HG02759 (cell line): Measurements from ENCODE around the gene FHOD3.

ENCODE experiments used
- ATAC-seq: cut with Tn5 transposase; IDR thresholded peaks from one replicate; pipeline ENCODE4 v1.9.1; 2021; ENCODE audit warnings: mild to moderate bottlenecking, moderate library complexity; ENCODE audit not compliant: unreplicated experiment

FHOD3 gene

DNA sequence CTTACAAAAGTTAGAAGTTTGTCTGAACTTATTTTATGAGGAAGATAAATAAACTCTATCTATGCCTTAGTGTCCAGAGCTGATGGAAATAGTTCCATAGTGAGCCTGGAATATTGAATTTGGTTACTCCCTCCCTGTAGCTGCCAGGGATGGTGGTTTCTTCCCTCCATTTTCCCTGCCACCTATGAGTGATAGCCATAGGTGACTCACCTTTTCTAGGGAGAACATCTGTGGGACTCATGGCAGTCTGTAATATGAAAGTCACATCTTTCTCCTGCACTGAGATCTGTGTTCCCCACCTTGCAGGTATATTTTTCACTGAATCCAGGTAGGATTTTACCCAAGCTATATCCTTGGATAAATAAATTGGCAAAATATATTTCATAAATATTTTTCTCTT is 382.5 kb downstream of the FHOD3 start:
- ATAC-seq = no peak

DNA sequence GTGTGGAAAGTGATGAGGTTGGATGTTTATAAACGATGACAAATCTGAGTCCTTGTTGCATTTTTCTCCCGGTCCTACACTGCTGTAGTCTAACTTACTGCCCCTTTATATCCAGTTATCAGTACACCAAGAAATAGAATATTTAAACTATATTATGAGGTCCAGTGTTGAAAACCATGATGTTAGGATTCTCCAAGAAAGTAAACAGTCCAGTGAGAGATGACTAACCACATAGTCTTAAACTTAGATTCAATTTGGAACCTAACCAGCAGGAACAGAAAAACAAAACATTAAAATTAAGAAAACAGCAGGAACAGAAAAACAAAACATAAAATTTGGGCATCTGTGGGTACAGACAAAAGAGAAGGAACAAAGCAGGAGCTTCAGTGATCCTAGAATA is 388.1 kb downstream of the FHOD3 start:
- no peak for ATAC-seq

DNA sequence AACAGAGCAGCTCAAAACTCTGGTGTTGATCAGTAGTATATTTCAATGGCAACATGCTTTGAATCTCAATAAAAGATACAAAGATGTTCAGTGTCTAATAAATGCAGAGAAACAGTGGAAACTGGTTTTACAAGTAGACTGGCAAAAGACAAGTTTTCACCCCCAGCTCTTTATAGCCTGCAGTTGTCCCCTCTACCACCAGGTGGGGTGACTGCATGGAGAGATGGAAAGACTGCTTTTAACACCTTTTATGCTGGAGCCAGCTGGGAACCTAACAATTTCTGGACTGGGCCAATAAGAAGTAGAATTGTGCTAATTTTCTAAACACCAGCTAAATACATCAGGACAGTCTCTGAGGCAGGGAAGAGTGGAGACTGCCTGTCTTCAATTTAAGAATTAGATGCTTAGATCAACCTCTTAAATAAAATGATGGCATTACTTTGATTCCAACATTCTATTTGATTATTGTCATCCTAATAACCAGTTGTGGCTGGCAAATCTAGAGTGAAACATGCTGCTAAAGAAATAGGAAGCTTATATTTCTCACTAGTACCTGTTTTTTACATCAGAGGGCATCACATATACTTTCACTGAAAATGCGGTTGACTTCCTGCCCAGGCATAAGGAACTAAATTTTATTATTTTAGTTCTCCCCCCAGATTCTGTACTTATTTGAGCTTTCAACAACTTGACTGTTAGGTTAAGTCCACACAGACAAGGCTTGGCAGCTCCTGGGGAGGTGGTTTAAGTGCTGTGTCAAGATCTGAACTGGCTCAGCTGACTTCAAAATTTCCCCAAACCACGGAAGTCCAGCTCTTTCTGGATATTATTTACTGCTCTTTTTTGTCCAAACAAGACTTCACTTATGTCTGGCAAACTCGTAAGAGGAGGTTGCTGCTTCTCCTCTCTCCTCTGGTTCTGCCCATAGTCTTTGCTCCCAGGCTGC is 390.8 kb downstream of the FHOD3 start:
- ATAC-seq = peak; percentile 75

DNA sequence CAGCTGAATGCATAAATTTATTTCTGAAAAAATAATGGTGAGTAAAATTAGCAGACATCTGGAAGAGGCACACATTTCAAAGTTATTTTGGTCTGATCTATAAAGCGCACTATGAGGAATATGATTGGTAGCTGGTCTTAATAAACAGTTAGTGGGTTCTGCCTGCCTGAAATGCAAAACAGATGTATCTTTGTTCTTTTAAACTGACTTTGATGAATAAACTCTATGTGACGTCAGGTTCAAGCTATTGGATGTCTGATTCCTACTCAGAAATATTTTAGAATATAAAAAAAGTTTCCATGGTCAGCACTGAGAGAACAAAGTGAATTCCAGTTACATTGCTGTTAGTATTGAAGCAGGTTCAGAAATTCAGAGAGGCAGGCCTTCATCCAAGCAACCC is 394.9 kb downstream of the FHOD3 start:
- ATAC-seq = no peak

DNA sequence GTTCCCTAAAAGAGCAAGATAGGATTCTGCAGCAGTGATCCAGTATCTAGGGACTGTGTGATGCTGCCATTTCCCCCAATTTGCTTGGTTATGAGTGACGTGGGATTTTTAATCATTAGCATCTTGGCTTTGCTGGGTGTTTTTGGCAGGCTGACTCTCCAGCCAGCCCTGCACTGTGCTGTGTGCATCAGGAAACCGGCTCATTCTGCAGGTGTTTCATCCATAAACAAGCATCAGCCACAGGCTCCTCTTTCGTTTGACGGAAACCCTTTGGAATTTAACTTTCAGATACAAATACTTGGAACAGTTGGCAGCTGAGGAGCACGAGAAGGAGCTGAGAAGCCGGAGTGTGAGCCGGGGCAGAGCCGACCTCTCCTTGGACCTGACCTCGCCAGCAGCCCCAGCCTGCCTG is 395.4 kb downstream of the FHOD3 start:
- ATAC-seq = no peak

DNA sequence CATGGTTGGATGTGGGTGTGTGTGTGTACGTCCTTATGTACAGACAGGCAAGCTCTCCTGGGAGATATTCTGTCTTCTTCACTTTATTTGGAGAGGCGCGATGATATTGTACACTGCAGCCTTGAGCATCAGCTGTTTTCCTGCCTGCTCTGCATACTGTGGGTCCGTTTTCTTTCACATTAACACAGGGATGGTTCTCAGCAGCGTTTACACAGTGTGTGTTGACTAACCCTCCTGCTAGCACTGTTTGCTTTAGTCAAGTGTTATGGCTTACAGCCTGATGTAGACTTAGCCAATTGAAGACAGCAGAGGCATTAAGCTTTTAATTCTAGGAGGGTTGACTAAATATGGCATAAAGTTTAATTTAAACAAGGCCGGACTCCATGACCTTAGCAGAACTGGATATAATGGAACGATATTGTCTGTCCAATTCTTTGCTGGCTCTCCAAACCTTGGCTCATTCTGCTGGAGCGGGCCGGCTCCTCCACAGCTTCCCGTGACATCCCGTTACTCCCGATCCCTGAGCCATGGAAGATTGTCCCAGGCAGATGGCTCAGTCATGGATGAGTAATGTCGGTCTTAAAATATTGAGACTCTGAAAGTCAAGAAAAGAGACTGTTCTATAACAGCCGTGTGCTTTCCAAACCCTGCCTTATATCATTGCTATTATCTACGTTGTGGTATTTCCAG is 396.6 kb downstream of the FHOD3 start:
- ATAC-seq = no peak

DNA sequence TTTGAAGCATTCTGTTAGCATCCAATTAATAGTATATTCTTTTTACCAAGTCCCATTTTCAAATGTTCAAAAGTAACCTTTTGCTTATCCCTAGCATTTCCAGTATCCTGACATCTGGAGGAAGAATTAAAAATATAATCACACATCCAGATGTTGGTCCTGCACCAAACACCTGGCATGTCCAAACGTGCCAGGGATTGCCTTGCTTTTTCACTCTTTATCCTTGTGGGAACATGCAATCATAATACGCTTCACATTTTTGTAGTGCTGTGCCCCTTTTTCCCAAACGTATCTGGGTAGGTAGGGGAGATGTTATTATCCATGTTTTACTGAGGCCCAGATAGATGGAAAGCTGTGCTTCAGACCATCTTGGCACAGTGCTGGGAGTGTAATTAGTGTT is 398.3 kb downstream of the FHOD3 start:
- no peak for ATAC-seq

DNA sequence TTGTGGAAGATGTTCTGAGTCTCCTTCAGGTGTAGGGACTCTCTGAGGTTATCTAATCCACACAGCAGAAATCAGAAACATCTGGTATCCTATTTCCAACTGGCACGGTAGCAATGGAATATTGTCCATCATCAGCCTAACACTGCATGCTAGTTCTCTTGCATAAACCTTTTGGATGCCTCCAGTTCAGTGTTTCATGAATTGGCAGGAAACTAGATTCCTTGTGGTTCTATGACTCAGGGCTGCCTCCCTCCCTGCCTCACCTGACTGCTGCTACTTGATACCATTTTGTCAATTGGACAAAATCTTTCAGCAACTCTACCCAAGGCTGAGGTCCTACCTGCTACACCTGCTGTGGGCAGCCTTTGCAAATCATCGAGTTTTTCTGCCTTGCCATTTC is 400.4 kb downstream of the FHOD3 start:
- no peak for ATAC-seq

DNA sequence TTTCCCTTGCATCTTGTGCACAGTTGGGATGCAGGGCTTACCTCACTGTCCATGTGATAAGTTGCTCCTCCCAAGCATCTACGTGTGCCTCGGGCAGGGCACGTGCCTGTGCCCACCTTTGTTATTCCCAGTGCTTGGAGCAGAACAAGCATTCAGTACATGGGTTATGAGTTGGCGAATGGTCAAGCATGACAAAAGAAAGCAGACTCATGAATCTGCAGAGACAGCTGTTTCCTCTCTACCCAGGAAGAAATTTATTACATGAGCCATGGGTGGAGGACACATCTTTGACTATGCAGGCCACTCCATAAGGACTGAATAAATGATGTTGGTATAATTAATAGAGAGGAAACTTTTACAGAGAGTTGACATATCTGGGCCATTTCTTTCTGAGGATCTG is 403.4 kb downstream of the FHOD3 start:
- no peak for ATAC-seq

DNA sequence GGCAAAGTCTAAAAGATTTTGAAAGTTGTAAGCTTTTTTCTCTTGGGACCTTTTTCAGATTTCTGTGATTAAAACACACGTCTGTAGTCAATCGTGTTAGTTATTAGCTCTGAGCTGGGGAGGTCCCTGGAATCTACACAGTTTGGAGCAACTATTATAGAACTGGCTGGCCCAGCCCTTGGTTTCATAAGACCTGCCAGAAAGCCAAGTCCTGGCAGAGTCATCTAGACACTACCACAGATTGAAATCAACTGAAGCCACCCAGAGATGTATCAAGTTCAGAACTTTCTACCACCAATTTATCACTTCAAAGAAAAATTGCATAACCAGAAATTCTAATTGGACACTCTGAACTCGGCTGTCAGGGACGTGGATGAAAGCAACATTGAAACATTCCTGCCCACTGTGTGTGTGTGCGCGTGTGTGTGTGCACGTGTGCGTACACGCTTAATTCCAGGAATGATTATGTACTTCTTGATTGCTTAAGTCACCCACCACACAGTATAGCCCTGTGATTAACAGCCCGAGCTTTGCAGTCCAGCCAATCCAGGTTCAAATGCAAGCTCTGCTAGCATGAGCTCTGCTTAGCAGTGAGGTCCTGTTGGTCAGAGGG is 405.0 kb downstream of the FHOD3 start:
- ATAC-seq = no peak

DNA sequence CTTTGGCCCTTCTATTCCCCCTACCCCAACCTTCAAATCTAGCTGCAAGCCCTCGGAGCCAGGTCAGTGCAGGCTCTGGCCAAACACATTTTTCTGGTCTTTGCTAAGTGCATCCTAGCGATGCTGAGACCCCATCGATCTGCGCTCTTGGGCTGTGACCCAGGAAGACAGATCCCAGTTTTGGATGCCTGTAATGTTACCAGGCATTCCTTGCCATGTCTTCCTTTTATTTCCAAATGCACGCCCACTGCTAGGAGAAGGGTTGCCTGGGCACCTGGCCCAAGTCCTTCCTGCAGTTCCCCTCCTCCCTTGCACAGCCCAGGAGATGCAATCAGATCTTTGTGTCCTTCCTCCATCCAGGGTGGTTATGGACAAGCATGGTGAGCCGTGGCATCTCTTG is 406.6 kb downstream of the FHOD3 start:
- no peak for ATAC-seq

DNA sequence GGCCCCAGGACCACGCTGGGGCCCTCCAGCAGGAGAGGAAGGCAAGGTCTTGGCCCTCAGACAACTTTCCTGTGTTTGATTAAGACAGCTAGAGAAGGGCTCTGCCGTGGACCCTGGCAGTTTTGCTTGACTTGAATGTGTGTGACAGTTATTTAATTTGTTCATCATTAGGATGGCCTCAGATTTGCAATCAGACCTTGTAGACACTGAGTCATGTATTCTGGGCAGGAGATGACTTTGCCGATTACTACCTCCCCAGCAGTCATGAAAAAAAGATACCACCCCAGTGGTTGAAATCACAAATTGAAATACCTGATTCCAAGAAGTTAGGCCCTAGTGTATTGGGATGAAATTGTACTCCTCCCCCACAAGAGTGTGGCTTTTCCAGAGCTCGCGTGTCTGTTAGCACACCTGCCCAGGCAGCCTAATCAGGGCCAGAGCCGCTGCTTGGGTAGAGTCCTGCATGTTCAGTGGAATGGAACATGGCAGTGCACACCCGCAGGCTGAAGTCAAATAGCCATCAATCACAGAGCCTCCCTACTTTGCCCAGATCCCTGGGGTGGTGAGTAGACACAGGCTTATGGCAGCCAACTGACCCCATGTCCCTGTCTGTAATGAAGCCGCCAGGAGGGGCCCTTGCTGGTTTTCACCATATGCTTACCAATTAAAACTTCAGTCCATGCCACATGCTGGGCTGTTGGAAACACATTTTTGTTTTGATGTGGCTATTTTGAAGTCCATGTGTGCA is 408.8 kb downstream of the FHOD3 start:
- no peak for ATAC-seq

DNA sequence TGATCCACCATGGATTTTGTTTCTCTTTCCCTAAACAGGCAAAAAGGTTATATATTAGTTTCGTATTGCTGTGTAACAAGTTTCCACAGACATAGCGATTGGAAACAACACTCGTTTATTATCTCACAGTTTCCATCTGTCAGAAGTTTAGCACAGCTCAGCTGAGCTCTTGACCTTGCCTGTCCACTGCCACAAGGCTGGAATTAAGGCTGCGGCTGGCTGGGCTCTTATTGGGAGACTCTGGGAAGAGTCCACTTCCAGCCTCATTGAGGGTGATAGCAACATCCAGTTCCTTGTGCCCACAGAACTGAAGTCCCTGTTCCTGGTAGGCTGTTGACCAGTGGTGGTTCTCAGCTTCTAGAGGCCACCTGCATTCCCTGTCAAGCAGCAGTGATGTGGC is 410.9 kb downstream of the FHOD3 start:
- ATAC-seq = no peak

DNA sequence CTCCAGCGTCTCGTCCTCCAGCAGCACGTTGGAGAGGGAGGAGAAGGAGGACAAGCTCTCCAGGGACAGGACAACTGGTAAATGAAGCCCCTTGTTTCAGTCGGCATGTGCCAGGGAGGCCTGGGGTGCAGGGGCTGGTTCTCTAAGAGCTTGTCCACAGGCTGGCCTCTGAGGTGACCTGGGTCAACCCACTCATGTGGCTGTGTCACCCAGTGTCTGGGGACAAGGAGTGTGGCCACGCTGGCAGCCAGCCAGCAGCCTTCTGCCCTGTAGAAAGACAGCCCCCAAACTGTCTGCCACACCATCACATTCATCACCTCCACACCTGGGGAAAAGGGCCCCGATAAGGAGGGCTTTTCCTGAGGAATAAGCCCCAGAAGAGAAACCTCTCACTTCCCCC is 411.8 kb downstream of the FHOD3 start:
- no peak for ATAC-seq

DNA sequence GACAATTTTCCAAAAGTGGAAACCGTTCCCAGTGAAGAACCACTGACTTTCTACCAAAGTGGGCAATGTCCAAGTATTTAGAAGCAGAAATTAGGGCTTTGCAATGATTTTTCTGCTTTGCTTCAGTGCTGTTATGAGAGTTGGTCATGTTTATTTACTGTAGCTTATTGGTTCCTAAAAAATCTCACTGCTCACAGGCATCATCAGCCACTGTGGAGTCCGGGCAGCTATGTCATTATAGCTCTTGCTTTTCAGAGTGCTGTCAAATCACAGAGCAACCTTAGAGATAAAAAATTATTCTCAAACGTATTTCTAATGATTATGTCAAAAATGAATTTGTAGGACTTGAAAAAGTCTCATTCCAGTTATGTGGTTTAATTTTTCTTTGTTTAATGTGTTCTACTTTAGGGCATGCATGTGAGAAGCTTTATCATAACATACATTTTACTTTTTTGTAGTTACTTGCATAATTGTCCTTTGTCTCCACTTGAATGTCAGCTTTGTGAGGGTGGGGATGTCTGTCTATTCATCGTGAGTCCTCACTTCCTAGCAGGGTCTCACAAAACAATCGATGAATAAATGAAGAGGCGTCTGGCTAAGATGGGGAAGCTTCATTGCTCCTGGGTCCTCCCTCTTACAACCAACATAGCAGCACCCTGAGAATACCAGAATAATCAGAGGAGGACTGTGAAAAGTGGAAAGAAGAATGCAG is 413.7 kb downstream of the FHOD3 start:
- ATAC-seq = no peak

DNA sequence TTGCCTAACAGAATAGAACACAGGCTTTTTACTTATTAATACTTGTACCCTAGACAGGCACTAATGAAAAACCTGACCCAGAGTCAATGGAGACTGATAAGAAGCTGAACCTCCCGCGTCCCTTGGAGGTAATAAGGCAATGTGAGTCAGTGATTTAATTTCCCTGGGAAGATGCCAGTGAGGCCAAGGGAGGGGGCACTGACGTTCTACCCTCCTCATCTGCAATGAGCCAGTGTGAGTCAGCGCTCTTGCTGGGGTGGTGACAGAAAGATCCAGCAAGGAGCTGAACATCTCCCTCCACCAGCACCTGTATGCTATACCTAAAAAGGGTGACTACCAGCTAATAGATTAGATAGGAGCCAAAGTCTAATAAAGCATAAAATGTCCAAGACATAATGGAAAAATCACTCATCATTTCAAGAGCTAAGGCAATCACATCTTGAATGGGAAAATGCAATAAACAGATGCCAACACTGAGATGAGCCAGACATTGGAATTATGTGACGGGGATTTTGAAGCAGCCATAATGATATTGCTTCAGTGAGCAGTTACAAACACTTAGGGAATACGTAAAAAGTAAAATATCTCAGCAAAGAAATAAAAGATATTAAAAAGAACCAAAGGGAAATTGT is 414.4 kb downstream of the FHOD3 start:
- ATAC-seq = no peak

DNA sequence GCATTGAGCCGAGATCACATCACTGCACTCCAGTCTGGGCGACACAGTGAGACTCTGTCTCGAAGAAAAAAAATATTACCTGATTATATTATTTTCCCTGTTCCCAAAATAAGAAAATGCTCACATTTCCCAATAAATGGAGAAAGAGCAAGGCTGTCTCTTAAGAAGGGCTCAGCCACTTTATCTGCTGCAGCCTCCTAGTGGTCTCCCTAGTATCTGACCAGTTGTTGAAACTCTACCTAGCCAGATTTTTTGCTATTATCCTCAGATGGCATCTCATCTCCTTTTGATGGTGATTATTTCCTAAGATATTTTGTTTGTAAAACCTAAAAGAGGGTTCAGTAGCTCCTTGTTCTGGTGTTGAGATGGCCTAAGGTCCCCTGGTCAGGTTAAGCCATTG is 417.0 kb downstream of the FHOD3 start:
- no peak for ATAC-seq

DNA sequence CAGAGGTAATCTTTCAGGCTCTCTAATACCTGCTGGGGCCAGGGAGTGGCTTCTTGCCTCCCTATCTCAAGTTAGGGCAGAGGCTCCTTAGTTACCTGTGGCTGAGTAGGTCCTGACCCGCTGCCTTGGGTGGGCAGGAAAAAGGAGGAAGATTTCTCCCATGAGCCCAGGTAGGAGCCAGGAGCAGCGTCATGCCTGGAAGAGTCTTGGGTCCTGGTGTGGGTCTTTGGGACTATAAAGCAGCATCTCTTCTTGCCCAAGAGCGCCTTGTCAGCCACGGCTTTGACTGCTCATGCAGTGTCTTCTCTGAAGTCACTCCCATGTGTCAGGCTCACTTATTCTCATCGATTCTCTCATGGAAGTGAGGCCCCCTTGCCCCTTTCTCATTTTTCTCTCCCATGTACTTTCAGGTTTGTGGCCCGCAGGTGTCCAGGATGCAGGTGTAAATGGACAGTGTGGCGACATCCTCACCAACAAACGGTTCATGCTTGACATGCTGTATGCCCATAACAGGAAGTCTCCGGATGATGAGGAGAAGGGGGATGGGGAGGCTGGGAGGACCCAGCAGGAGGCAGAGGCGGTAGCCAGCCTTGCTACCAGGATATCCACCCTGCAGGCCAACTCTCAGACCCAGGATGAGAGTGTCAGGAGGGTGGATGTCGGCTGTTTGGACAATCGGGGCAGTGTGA is 420.1 kb downstream of the FHOD3 start:
- ATAC-seq = no peak

DNA sequence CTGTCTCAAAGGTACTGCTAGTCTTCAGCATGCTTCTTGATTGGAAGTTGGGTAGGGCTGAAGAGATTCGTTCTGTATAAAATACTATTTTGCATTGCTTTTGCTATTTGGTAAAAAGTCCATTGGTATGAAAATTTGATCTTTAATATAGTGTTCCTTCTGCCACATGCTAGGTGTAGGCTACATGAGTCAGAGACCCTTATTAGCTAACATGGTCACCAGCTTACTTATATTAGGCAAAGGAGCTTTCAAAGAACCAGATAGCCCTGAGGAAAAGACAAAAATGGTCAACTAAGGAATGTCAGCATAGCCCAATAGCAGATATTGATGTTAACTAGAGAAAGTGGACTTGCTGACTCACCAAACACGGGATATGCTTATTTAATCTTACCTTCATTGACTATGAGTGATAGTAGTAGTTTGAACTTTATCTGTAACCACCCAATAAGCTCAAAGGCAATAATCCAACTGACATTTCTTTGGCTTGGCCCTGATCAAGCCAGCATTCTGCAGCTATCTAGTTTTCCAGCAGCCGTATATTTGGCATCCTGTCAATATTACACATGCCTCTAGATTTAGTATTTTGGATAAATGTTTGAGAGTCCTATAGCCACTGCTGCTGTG is 421.3 kb downstream of the FHOD3 start:
- ATAC-seq = no peak
